ENCODE measurements around the gene TRMT44.

Gene TRMT44

DNA sequence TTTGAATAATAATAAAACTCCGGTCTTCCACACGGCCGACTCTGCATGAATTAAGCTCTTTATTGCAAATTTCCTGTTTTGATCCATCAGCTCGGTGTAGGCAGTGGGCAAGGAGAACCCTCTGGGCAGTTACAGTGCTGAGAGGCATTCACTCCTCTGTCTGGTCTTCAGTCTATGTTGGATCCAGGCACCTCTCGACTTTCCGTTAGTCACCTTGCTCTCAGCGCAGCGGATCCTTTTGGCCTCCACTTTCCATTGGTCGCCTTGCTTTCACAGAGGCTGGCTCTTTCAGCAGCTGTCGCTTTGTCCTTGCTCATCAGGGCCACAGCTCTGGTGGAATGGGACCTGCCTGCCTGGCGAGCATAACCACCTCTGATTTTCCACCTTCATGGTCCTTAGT, 52.9 kb downstream of the TRMT44 start:
- DNase-seq (ENCODE audit: low read depth, low spot score), result no peak

DNA sequence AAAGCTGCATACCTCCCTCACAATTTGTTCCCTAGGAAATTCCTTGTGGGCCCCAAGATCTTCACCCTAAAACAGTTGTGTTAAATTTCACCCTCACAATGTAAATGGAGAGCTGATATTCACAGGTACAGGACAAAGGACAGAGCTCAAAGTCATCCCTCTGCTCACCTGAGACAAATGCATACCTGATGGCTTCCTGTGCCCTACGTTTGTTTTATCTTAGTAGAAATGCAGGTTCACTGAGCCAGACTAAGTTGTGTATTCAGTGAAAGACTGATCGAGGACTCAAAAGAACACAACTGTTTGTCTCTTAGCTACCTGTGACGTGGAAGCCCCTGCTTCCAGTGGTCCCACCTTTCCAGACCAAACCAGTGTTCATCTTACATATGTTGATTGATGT, 53.6 kb downstream of the TRMT44 start:
- no peak for DNase-seq (ENCODE audit: low read depth, low spot score)

GRCh38 chr4:8494983-8495548, 54.5 kb downstream of the TRMT44 start:
- DNase-seq (ENCODE audit: low read depth, low spot score), result no peak

DNA sequence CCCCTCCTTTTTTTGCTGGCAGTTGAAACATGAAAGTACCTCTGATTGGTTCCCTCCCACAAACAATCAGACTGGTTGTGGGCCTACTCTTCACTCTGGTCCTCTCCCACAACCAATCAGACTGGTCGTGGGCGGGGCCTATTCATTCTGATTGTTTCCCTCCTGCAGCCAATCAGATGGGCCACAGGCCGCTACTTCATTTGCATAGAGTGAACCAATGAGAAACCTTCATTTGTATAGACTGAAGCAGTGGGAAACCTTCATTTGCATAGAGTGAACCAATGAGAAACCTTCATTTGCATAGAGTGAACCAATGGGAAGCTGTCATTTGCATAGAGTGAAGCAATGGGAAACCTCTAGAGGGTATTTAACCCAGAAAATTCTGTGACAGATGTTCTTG, 55.2 kb downstream of the TRMT44 start:
- no peak for DNase-seq (ENCODE audit: low read depth, low spot score)

GRCh38 chr4:8497762-8498161, 57.2 kb downstream of the TRMT44 start:
- DNase-seq (ENCODE audit: low read depth, low spot score), result no peak

- DNase-seq (ENCODE audit: low read depth, low spot score), result no peak
Measured at GRCh38 chr4:8500966-8501365, 60.4 kb downstream of the TRMT44 start.

- no peak for DNase-seq (ENCODE audit: low read depth, low spot score)
Measured at GRCh38 chr4:8501781-8502180, 61.2 kb downstream of the TRMT44 start.

DNA sequence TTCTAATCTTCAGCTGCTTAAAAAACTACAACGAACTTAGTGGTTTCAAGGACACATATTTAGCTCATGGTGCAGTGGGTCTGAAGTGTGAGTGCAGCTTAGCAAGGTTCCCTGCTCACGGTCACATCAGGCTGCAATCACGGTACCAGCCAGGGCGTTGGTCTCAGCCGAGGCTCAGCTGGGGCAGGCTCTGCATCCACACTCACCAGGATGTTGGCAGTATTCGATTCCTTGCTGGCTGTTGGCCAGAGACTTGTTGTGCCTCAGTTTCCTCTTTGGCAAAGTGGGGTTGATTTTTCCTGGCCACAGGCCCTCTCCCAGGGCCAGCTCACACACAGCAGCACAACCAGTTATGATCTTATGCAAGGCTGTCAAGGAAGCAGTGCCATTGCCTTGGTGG, 61.8 kb downstream of the TRMT44 start:
- no peak for DNase-seq (ENCODE audit: low read depth, low spot score)

DNA sequence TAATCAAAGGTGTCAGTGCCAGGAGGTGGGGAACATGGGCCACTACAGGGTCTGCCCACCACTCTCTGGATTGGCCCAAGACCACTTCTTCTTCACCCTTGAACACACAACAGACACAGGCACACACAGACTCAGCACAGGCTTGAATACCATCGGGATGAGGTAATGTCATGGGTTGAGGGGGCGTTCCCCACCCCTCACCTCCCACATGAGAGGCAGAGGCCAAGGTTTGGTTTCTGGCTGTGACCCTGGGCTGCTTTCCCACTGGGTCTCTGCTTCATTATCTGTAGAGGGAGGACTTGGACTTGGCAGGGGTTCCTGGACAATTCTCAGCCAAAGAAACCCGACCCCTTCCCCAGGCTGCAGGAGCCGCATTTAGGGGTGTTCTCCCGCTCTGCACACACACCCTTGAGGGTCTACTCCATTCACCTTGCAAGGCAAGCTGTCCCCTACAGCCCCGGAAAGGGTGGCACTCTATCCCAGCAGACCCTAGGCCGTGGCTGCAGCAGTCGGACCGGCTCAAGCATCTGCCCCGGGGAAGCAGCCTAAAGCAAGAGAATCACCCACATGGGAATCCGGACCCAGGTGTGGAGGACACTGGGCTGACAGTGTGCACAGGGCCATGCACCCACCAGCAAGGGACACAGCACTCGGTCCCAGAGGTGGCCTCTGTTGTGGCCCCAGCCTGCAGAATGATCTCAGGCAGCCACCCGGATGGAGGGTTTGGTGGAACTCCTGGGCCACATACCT, 62.4 kb downstream of the TRMT44 start:
- DNase-seq (ENCODE audit: low read depth, low spot score), result peak; percentile 39

DNA sequence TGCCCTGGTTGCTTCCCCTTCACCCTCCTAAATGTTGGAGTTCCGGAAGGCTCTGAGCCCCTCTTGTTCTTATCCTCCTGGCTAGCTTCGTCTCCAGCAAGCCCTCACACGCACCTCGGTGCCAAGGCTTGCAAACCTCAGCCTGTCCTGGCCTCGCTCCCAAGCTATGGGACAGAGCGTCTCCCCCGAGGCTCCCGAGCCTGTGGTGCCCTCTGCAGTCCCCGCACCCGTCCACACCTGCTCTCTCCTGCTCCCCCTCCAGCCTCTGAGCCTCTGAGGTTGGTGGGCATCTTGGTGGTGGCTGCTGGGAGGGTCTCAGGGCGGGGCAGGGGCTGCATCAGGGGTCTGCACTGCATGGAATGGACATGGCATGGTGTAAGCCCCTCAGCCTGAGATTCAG, 63.2 kb downstream of the TRMT44 start:
- peak; percentile 47 for DNase-seq (ENCODE audit: low read depth, low spot score)

DNA sequence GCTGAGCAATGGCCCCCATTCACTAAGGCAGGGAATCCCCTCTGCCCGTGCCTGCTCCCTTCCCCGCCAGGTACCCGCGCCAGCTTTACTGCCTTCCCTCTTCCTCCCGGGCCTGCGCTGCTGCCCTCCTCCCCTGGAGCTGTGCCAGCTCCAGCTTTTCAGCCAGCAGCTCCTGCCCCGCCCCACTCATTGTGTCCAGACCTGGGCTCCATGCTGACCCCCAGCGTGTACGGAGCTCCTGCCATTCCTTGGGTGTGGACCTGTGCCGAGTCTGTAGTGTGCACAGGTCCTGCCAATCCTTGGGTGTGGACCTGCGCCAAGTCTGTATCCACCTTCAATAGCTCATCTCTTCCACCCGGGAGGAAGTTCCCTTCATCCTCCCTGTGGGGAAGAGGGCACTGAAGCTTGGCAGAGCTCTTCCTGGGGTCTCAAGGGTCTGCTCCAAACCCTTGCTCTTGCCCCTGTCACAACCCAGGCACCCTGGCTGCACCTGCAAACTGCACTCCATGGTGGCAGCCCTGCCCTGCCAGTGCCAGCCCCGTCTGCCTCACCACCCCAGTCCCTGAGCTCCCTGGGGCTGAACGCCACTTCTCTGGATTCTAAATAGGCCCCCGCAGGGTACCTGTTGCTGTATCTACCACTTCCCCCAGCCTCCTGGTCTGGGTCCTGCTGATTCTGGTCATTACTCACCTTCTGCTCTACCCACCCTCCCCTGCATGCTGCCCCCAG, 63.9 kb downstream of the TRMT44 start:
- peak; percentile 66 for DNase-seq (ENCODE audit: low read depth, low spot score)

GRCh38 chr4:8505229-8505628, 64.7 kb downstream of the TRMT44 start:
- DNase-seq (ENCODE audit: low read depth, low spot score), result no peak

- no peak for DNase-seq (ENCODE audit: low read depth, low spot score)
Measured at GRCh38 chr4:8506006-8506372, 65.4 kb downstream of the TRMT44 start.

DNA sequence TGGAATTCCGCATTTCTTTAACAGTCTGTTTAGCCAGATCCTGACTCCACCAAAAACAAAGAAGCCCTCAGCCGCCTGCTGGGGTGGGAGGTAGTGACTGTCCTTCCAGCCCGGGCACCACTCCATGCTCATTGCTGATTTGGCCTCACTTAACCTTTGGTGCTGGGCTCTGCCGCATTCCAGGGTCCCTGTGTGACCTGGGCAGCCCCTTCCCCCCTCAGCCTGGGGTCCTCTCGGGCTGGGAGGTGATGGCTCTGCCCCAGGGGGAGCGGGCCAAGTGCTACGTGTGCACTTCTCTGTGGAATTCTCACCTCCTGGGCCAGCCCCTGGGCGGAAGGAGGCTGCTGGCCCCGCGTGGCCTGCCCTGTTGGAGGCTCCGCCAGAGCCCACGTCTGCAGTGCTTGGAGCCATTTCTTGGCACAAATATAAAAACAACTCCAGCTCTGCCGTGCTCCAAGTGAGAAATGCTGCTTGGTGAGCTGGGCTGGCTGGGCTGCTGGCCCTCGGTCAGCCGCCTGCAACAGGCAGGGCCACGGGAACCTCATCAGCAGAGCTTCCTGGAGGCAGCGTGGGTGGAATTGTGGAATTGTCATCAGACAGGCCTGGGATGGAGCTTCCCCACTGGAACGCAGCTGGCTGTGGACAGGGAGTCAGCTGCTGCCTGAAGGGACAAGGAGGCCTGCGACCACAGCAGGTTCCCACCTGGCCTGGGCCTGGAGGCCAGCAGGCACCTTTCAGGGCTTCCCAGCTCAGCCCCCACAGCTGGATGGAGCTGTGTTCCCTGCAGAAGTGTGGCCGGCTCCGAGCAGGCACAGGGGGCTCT, 66.0 kb downstream of the TRMT44 start:
- peak; percentile 73 for DNase-seq (ENCODE audit: low read depth, low spot score)

GRCh38 chr4:8507196-8507570, 66.6 kb downstream of the TRMT44 start:
- DNase-seq (ENCODE audit: low read depth, low spot score), result peak; percentile 11

DNA sequence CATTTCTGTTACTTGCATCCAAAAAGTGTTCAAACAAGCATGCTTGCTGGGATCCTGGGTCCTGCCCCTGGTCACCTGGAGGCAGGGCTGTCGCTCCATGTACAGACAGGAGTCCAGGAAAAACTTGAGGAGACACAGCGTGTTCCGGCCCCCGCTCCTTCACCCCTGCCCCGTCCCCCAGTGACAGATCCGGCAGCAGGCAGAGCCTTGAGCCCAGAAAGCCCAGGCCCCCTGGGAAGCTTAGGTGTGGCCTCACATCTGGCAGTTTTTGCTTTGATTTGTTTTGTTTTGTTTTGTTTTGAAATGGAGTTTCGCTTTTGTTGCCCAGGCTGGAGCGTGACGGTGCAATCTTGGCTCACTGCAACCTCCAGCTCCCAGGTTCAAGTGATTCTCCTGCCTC, 67.0 kb downstream of the TRMT44 start:
- no peak for DNase-seq (ENCODE audit: low read depth, low spot score)

DNA sequence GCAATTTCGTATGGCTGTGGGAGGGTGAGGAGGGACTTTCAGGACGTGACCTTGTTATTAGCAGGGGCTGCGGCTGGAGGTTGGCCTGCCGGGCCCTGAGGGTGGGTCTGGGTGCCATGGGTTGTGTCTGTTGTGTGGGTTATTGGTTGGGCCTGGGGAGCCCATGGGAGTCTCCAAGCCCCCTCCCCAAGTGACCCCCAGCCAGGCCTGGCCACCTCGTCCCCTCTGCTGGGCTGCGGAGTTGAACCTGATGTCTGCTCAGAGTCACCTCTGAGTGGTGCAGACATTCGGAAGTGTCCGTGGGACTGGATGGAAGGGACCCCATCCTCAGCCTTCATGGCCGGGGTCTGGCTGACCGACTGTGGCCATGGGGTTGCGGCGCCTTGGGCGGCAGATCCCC, 67.7 kb downstream of the TRMT44 start:
- no peak for DNase-seq (ENCODE audit: low read depth, low spot score)

GRCh38 chr4:8508740-8509139, 68.2 kb downstream of the TRMT44 start:
- no peak for DNase-seq (ENCODE audit: low read depth, low spot score)

GRCh38 chr4:8509311-8509950, 68.9 kb downstream of the TRMT44 start:
- DNase-seq (ENCODE audit: low read depth, low spot score), result no peak

DNA sequence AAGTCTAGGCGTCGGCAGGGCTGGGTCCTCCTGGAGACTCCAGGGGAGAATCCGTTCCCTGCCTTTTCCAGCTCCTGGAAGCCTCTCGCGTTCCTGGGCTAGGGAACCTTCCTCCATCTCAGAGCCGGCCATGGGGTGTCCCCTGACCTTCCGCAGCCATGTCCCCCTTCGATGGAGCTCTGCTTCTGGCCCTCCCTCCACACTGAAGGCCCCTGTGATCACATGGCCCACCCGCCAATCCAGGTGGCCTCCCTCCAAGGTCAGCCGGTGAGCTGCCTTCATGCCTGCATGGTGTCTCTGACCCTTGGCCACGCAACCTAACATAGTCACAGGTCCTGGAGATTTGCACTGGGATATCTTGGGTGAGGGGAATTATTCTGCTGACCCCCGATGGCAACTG, 69.6 kb downstream of the TRMT44 start:
- no peak for DNase-seq (ENCODE audit: low read depth, low spot score)

GRCh38 chr4:8510611-8511285, 70.2 kb downstream of the TRMT44 start:
- DNase-seq (ENCODE audit: low read depth, low spot score), result no peak

All from astrocyte of the hippocampus (primary cell).